ENCODE data around the gene AKR1B15. TPM values are rescaled to one million over a fixed set of nuclear protein-coding genes. Genes with fewer than 3 reads are reported as not detected.

AKR1B15 gene
- total and polyA plus RNA-seq, 2 of the 4 experiments (the other 2 are of a cell fraction): not detected

- H2AK9ac ChIP-seq (replicated peaks; ENCODE audit: low read depth, low read length, poor library complexity): no peak overlapping the region
- H3K4me3 ChIP-seq (ENCODE audit: insufficient read depth, low read depth, low read length): no peak overlapping the region
- H3K36me3 ChIP-seq (ENCODE audit: control insufficient read depth, insufficient read depth, low read length): no peaks in the 10 kb centered on the region
- no peak overlapping the region for H3K23ac ChIP-seq (ENCODE audit: low read depth, low read length)
- no peak for DNase-seq
- H4K8ac ChIP-seq (ENCODE audit: low read depth in 2 of 2, low read length in 2 of 2): no peak overlapping the region
- H3K9me3 ChIP-seq (ENCODE audit: control insufficient read depth, insufficient read depth, low read length): no peaks in the 10 kb centered on the region
- H3K14ac ChIP-seq (replicated peaks; ENCODE audit: low read depth, low read length): no peak overlapping the region
- ChIA-PET POLR2A (ENCODE audit: unreplicated experiment) (no interaction called here), CTCF (interaction anchor here (0.7 to 1.4 kb wide), 3 partner anchors 10 to 31 kb away, joined by 3 to 5 read pairs (median 3); partner anchors contain the start of gene AKR1B10)
- intact Hi-C loops (cut with micrococcal nuclease) (no loop called here), dilution Hi-C loops (cut with HindIII; ENCODE audit: low sequenced_read_pairs, unreplicated experiment) (no loop called here), in situ Hi-C loops (cut with MboI; ENCODE audit: low sequenced_read_pairs) (no loop called here)
- no peaks in the 10 kb centered on the region for H3K9me1 ChIP-seq (ENCODE audit: insufficient read depth, low read length)
- H3K18ac ChIP-seq (ENCODE audit: low read depth, low read length): no peak overlapping the region
- ATAC-seq (ENCODE audit: low read depth): no peak
- no peak overlapping the region for H2AFZ ChIP-seq (replicated peaks; ENCODE audit: low read length, poor library complexity)
- H3K79me1 ChIP-seq (ENCODE audit: low read depth in 1 of 2, low read length in 2 of 2): no peaks in the 10 kb centered on the region
- 67% methylated on average over 2 of the region's 5 CpGs; no CpG with 5 or more reads in 1 of the 2 experiments for WGBS, 2 experiments (ENCODE audit: extremely low coverage in 2 of 2, insufficient read length in 1 of 2)
- no peak overlapping the region for H4K91ac ChIP-seq (ENCODE audit: insufficient read depth, low read depth, low read length)
- no peak overlapping the region for H3K4me2 ChIP-seq (ENCODE audit: low read depth, low read length)
- no peak overlapping the region for H2AK5ac ChIP-seq (ENCODE audit: low read depth, low read length)
- no peak overlapping the region for H3K9ac ChIP-seq (ENCODE audit: low read depth, low read length)
- no peak for TF ChIP-seq CEBPB (IDR thresholded peaks at IDR 0.05; ENCODE audit: low read depth, low read length)
- no peak for TF ChIP-seq MXI1 (IDR thresholded peaks at IDR 0.05; ENCODE audit: borderline replicate concordance, low read depth, low read length)
- no peak for TF ChIP-seq USF2 (IDR thresholded peaks at IDR 0.05; ENCODE audit: low read depth, low read length)
- no peak for TF ChIP-seq NFE2L2 (IDR thresholded peaks at IDR 0.05; ENCODE audit: low read depth, low read length)
- no peak for TF ChIP-seq ELK1 (IDR thresholded peaks at IDR 0.05; ENCODE audit: borderline replicate concordance, low read depth, low read length)
- no peak for TF ChIP-seq RAD21 (IDR thresholded peaks at IDR 0.05; ENCODE audit: low read length)
- no peak for TF ChIP-seq FOS (IDR thresholded peaks at IDR 0.05; ENCODE audit: low read depth, low read length)
- TF ChIP-seq POLR2A (IDR thresholded peaks at IDR 0.05; ENCODE audit: low read depth, low read length): no peak
- no peak for TF ChIP-seq MAFK (IDR thresholded peaks at IDR 0.05; ENCODE audit: low read depth, low read length)
- no peak for TF ChIP-seq CHD1 (IDR thresholded peaks at IDR 0.05; ENCODE audit: low read depth, low read length)
- no peak overlapping the region for H2BK15ac ChIP-seq (ENCODE audit: low read depth, low read length)
- H3K4me1 ChIP-seq (ENCODE audit: control insufficient read depth, insufficient read depth, low read length): no peaks in the 10 kb centered on the region
- no peak overlapping the region for H2BK20ac ChIP-seq (ENCODE audit: low read depth, low read length)
- BruUV-seq (replicated peaks): no TSS peak
- H2BK120ac ChIP-seq (ENCODE audit: low read depth, low read length): no peak overlapping the region
- H4K5ac ChIP-seq (ENCODE audit: low read depth, low read length): no peak overlapping the region
- no peaks in the 10 kb centered on the region for H4K20me1 ChIP-seq (ENCODE audit: insufficient read depth, low read length)
- no peak overlapping the region for H3K56ac ChIP-seq (ENCODE audit: extremely low read depth, insufficient read depth, low read length)
- H3K4ac ChIP-seq (ENCODE audit: low read depth, low read length): no peak overlapping the region
- H2BK5ac ChIP-seq (ENCODE audit: low read depth, low read length, poor library complexity, severe bottlenecking): no peak overlapping the region
- no peak overlapping the region for H3K27ac ChIP-seq (ENCODE audit: insufficient read depth, low read length)
- peaks cover 27% of the 10 kb centered on the region for H3K27me3 ChIP-seq (ENCODE audit: control insufficient read depth, insufficient read depth, low read length)
Measured at GRCh38 chr7:134558370-134558769, 9.5 kb downstream of the AKR1B15 start.
